Measurements from ENCODE around the gene MAK. TPM values are rescaled to one million over a fixed set of nuclear protein-coding genes. Genes with fewer than 3 reads are reported as not detected.
"Not testable (repeated sequence)": the region's sequence is repeated elsewhere in the genome, so short reads cannot be mapped to it uniquely, and the experiment has no call there.

The MAK gene
- total RNA-seq, 2 donors from 2014 or later, result 0.63 TPM; not detected in 1

- ATAC-seq (ENCODE audit: insufficient number of reproducible peaks, low FRiP score, low read depth) (no peak), DNase-seq (ENCODE audit: low spot score) (no peak)
- TF ChIP-seq, protein P1, sequence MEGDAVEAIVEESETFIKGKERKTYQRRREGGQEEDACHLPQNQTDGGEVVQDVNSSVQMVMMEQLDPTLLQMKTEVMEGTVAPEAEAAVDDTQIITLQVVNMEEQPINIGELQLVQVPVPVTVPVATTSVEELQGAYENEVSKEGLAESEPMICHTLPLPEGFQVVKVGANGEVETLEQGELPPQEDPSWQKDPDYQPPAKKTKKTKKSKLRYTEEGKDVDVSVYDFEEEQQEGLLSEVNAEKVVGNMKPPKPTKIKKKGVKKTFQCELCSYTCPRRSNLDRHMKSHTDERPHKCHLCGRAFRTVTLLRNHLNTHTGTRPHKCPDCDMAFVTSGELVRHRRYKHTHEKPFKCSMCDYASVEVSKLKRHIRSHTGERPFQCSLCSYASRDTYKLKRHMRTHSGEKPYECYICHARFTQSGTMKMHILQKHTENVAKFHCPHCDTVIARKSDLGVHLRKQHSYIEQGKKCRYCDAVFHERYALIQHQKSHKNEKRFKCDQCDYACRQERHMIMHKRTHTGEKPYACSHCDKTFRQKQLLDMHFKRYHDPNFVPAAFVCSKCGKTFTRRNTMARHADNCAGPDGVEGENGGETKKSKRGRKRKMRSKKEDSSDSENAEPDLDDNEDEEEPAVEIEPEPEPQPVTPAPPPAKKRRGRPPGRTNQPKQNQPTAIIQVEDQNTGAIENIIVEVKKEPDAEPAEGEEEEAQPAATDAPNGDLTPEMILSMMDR (IDR thresholded peaks at IDR 0.05), result no peak
- Histone ChIP-seq H3K4me1 (ENCODE audit: control insufficient read depth in 1 of 2, low read depth in 2 of 2) (peaks cover 4 to 5% of the 10 kb centered on the region in 2 donors), H3K9me3 (no peaks in the 10 kb centered on the region), H3K27me3 (replicated peaks; ENCODE audit: insufficient read depth) (no peaks in the 10 kb centered on the region), H3K4me3 (no peak overlapping the region), H3K36me3 (no peaks in the 10 kb centered on the region), H3K27ac (no peak overlapping the region)
Measured at GRCh38 chr6:10877012-10877411, 38.7 kb upstream of the MAK start.

DNA sequence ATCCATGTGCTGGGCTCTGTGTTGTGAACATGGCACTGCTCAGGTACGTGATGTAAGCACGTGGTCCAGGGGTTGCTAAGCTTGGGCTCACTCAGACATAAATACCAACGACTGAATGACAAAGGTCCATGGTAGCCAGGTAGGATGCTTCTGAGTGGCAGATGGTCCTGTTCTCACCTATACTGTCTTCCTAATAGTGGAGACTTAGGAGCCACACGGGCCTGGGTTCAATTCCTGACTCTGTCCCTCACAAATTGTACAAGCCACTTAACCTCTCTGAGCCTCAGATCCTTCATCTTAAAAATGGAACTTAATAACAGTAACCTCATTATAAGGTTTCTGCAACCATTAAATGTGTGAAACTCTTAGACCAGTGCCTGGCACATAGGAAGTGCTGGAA, 36.7 kb upstream of the MAK start:
- no peak for ATAC-seq (ENCODE audit: insufficient number of reproducible peaks, low FRiP score, low read depth)
- Histone ChIP-seq H3K27me3 (replicated peaks; ENCODE audit: insufficient read depth) (no peaks in the 10 kb centered on the region), H3K4me1 (ENCODE audit: control insufficient read depth in 1 of 2, low read depth in 2 of 2) (no peaks in the 10 kb centered on the region), H3K9me3 (no peaks in the 10 kb centered on the region), H3K4me3 (no peak overlapping the region), H3K27ac (no peak overlapping the region), H3K36me3 (no peaks in the 10 kb centered on the region)
- TF ChIP-seq, protein P1 (IDR thresholded peaks at IDR 0.05), result no peak
- DNase-seq (ENCODE audit: low spot score), result no peak

GRCh38 chr6:10874207-10874606, 35.9 kb upstream of the MAK start:
- Histone ChIP-seq H3K27ac (no peak overlapping the region), H3K36me3 (no peaks in the 10 kb centered on the region), H3K4me1 (ENCODE audit: control insufficient read depth in 1 of 2, low read depth in 2 of 2) (no peaks in the 10 kb centered on the region), H3K9me3 (no peaks in the 10 kb centered on the region), H3K27me3 (replicated peaks; ENCODE audit: insufficient read depth) (no peaks in the 10 kb centered on the region), H3K4me3 (no peak overlapping the region)
- TF ChIP-seq, protein P1 (IDR thresholded peaks at IDR 0.05), result no peak
- DNase-seq (ENCODE audit: low spot score) (no peak), ATAC-seq (ENCODE audit: insufficient number of reproducible peaks, low FRiP score, low read depth) (no peak)

DNA sequence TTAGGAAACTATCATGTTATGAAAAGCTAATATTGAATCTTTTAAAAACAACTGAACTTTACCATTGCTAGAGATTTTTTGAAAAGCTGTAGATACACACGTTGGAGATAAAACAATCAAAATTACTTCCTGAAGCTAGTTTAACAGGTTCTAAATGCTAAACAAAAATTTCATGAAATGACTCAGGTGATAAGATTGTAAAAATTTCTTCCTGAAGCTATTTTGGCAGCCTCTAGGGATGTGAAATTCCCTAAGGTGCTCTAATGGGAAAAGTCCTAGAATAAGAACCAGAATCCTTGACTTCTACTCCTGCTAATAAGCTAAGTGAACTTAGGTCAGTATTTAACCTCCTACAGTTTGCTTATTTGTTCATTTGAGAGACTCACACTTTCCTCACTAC, 35.0 kb upstream of the MAK start:
- no peak overlapping the region for H3K27ac ChIP-seq
- no peaks in the 10 kb centered on the region for H3K36me3 ChIP-seq
- no peak overlapping the region for H3K4me3 ChIP-seq
- H3K9me3 ChIP-seq, result no peaks in the 10 kb centered on the region
- H3K27me3 ChIP-seq (replicated peaks; ENCODE audit: insufficient read depth), result no peaks in the 10 kb centered on the region
- TF ChIP-seq, protein P1 (IDR thresholded peaks at IDR 0.05), result no peak
- H3K4me1 ChIP-seq (ENCODE audit: control insufficient read depth in 1 of 2, low read depth in 2 of 2), result no peaks in the 10 kb centered on the region
- no peak for DNase-seq (ENCODE audit: low spot score)
- no peak for ATAC-seq (ENCODE audit: insufficient number of reproducible peaks, low FRiP score, low read depth)

- TF ChIP-seq, protein P1 (IDR thresholded peaks at IDR 0.05), result no peak
- H3K4me1 ChIP-seq (ENCODE audit: control insufficient read depth in 1 of 2, low read depth in 2 of 2), result no peaks in the 10 kb centered on the region
- no peak overlapping the region for H3K4me3 ChIP-seq
- H3K9me3 ChIP-seq, result no peaks in the 10 kb centered on the region
- ATAC-seq (ENCODE audit: insufficient number of reproducible peaks, low FRiP score, low read depth), result no peak
- no peak overlapping the region for H3K27ac ChIP-seq
- no peaks in the 10 kb centered on the region for H3K27me3 ChIP-seq (replicated peaks; ENCODE audit: insufficient read depth)
- no peaks in the 10 kb centered on the region for H3K36me3 ChIP-seq
- DNase-seq (ENCODE audit: low spot score), result no peak
Measured at GRCh38 chr6:10867952-10868351, 29.6 kb upstream of the MAK start.

GRCh38 chr6:10866709-10867108, 28.4 kb upstream of the MAK start:
- DNase-seq (ENCODE audit: low spot score); H3K4me3 ChIP-seq; H3K4me1 ChIP-seq (ENCODE audit: control insufficient read depth in 1 of 2, low read depth in 2 of 2); ATAC-seq (ENCODE audit: insufficient number of reproducible peaks, low FRiP score, low read depth); H3K27me3 ChIP-seq (replicated peaks; ENCODE audit: insufficient read depth); H3K36me3 ChIP-seq; H3K9me3 ChIP-seq; H3K27ac ChIP-seq: not testable (repeated sequence)

GRCh38 chr6:10863031-10863430, 24.7 kb upstream of the MAK start:
- ATAC-seq (ENCODE audit: insufficient number of reproducible peaks, low FRiP score, low read depth); H3K36me3 ChIP-seq; H3K9me3 ChIP-seq; H3K4me3 ChIP-seq; H3K27ac ChIP-seq; H3K27me3 ChIP-seq (replicated peaks; ENCODE audit: insufficient read depth); DNase-seq (ENCODE audit: low spot score); H3K4me1 ChIP-seq (ENCODE audit: control insufficient read depth in 1 of 2, low read depth in 2 of 2): not testable (repeated sequence)

All from thoracic aorta (tissue), 2 donors.